GM12872 (cell line): ENCODE data around the gene CCIN.

Experiments
- TF ChIP-seq, protein P1 (sequence below): IDR thresholded peaks from 3 replicates; pipeline ENCODE4 v1.5.1; 2011; ENCODE audit warnings: low read depth, mild to moderate bottlenecking, low read length, moderate library complexity; ENCODE audit not compliant: insufficient read depth

The CCIN gene

DNA sequence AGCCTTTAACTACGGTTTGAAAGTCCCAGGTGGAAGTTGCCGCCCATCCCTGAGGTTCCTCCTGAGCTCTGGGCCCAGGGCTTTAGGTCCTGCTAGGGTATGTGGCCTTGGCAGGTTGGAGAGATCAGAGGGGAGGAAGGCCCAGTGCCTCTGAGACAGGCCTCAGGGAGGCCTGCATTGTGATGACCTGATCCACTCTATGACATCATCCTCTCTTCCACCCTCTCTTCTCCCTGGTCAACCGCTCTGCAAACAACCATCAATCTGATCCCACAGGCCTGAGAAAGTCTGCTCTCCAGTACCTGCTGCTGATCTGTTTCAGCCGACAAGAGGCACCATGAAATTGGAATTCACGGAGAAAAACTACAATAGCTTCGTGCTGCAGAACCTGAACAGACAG is at the start of gene CCIN:
Gene CCIN, plus strand, starts transcription at position 223 of the 400 bp plus-strand sequence. Its CDS starts 115 bp downstream, at position 338.
- TF ChIP-seq, protein P1, sequence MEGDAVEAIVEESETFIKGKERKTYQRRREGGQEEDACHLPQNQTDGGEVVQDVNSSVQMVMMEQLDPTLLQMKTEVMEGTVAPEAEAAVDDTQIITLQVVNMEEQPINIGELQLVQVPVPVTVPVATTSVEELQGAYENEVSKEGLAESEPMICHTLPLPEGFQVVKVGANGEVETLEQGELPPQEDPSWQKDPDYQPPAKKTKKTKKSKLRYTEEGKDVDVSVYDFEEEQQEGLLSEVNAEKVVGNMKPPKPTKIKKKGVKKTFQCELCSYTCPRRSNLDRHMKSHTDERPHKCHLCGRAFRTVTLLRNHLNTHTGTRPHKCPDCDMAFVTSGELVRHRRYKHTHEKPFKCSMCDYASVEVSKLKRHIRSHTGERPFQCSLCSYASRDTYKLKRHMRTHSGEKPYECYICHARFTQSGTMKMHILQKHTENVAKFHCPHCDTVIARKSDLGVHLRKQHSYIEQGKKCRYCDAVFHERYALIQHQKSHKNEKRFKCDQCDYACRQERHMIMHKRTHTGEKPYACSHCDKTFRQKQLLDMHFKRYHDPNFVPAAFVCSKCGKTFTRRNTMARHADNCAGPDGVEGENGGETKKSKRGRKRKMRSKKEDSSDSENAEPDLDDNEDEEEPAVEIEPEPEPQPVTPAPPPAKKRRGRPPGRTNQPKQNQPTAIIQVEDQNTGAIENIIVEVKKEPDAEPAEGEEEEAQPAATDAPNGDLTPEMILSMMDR = no peak

DNA sequence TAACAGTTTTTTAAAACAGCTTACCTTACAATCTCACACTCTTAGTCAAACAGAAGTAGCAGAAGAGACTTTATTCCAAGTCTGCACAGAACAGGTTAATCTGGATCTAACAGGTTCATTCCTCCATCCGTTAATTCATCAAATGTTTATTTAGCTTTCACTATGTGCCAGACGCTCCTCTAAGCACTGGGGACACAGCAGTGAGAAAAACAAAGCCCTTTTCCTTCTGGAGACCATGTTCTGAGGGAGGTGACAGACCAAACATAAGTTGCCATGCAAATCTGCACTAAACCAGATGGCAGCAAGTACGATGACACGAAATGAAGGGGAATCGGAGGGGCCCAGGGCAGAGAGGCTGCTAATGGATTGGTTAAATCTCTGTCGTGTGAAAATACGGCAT is 49.7 kb upstream of the CCIN start:
- TF ChIP-seq, protein P1 = no peak

DNA sequence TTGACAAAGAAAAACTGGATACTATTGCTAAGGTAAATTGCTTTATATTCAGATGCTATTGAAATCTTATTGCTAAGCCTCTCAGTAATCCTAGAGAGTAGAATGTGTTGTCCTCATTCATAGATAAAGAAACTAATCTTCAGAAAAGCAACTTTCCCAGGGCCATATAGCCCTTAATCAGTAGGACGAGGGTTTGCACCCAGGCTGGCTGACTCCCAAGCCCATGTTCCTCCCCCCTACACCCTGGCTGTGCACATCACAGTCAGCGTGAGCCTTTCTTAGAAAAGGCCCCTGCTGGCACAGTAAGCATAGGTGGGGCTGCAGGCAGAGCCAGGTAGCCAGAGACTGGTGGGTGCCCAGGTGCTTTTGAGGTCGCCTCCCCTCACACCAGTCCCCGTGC is 48.5 kb upstream of the CCIN start:
- TF ChIP-seq, protein P1 = no peak

DNA sequence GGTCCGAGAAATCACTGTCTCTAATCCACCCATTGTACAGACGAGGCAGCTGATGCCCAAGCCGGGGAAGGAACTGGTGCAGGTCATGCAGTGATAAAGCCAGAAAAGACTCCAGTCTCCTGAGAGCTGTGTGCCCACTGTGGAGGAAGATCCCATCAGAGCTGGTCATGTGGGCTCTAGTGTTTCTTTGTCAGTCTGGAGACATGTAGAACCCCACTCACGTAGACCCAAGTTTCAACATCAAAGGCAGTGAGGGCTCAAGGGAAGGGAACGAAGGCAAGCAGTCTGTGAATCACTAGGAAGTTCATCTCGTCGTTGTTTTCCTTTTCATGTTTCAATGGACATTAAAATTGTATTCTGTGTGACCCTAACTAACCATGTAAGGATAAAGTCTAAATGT is 47.2 kb upstream of the CCIN start:
- TF ChIP-seq, protein P1 = no peak

DNA sequence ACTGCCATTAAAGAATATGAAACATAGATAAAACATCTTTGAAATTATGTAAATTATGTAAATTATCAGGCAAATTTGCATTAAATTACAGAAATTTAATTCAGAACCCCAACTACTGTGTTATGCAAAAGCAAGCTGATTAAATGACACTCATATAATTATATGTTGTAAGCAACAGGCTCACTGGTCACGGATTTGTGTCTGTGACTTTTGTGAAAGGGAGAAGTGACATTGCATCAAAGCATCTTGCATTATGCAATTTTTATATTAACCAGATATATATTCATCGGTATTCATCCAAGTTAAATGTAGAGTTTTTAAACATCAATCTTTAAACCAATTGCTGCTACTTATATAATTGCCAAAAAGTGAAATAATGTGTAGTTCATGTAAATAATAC is 45.7 kb upstream of the CCIN start:
- TF ChIP-seq, protein P1 = no peak

DNA sequence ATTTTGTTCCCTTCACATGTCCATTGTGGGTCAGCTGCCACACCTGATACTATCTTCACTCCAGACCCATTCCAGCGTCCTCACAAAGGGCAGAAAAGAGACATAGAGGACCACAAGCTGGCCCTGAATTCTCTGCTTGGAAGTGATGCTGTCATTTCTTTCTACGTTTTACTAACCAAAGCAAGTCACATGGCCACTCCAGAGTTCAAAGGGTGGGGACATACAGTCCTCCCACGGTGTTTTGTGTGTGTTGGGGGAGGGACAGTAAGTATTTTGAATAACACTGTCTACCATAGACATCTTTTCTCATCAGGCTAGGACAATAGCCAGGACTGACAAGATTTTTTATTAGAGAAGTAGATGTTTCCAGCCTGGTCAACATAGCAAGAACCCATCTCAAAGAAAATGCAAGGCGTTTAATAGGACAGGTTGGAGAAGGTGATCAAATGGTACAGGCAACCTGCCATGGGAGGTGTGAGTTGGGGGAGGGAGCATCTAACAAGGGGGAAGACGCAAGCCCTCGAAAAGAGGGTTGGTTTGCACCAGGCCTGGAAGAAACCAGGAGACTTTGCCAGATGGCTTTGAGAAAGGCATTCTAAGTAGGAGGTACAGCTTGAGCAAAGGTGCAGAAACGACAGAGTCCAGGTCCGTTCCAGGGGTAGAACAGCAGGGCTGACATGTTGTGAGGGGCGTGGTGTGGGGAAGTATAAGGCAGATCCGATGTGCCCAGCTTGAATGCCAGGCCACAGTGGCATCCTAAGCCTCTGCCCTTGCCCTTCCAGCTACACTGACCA is 43.9 kb upstream of the CCIN start:
- TF ChIP-seq, protein P1 = no peak

DNA sequence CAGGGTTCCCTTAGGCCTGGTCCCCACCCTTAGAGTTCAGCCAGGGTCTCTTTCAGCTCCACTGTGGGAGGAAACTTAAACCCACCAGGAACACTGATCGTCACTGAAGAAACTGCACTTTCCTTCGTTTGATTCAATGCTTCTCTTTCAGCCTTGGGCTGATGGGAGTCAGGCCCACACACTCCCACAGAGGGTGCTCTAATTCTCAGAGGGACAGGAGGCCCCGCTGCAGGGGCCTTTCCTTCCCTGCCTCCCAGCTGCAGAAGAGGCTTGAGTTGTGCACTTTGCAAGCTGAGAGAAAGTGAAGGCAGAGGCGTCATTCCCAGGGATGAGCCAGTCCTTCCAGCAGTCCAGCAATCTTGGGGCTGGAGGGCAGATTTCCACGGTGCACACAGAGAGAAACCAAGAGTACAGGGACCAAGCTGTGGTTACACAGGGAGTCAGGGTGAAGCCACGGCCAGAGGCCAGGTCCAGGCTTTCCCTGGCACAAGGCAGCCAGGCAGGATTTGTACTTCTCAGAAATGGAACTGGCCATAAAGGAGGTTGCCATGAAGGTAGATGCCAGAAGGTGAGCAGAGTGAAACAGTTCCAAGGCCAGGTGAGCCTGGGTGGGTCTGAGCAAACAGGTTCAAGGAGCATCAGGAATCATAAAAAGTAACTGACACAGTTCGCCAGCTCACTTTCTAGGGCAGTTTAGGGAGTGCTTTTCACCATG is 43.0 kb upstream of the CCIN start:
- TF ChIP-seq, protein P1 = no peak
